ENCODE results near the gene NEURL4.

Gene NEURL4

DNA sequence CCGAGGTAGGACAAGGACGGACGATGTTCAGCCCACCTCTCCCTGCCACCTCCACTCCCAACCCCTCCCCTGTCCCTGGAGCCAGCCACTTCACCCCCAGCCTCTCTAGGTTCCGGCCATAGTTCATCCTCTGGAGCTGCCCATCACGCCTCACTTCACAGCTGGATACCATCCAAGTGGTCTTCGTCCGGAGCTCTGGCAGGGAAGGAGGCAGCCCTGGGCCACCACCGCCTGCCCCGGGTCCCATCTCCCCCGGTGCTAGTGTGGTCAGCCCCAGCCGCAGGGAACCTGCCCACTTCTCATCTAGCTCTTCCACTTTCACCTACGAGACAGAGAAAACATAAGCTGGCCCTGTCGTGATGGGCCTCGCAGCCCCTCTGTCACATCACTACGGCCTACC is 7.7 kb downstream of the NEURL4 start:
- DNase-seq = no peak

DNA sequence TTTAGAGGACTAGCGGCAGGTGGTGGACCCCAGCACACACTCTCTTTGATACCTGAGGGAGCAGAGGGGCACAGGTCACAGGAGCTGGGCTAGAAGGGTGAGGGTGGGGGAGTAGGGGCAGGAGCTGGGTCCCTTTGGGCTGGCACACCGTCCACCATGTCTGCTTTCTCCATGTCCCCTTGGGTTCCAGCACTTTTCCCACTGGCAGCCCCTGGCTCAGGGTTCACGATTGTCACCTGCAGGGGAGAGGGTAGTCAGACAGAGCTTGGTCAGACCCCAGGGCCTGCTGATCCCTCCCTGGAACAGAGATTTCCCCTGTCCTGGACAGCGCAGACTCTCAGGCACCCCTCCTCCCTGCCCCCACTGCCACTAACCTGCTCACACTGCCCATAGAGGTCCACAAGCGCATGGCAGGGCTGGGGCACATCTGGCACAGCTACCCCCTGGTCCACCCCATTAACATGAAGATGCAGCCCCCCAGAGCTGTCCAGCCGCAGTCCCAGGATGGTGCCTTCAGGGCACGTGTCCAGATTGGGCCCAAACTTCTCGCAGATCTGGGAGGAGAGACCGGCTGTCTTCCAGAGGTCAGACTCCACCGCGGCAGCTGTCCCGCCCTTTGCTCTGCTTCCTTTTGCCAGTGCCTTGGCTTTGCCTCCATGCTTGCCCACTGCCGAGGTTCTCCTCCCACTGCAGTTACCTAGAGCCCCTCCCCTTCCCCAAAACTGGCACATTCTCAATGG is 10.8 kb downstream of the NEURL4 start:
- no peak for DNase-seq

DNA sequence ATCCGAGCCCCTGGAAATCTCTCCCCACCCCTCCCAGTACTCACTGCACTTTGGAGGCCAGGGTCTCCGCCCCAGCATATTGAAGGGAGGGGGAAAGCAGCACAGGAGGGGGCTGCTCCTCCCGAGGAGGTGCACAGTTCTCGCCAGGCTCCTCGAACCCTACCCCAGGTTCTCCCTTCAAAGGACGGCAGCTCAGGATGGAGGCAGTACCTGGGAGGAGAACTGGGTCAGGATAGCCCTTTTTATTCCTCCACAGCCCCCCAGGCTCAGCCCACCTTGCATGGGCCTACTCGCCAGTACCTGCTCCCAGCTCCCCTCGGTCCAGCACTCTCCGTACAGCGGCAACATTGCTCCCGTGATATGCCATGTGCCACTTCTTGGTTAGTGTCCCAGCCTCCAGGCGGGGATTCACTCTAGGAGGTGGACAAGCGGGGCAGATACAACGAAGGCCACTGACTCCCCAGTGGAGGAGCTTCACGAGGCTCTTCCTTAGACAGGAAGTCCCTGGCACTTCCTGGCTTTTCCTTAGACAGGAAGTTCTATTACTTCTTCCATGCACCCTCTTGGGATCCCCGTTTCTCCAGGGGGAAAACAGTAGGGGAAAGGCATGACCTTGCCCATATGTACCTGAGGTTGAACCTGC is 11.9 kb downstream of the NEURL4 start:
- DNase-seq = no peak

DNA sequence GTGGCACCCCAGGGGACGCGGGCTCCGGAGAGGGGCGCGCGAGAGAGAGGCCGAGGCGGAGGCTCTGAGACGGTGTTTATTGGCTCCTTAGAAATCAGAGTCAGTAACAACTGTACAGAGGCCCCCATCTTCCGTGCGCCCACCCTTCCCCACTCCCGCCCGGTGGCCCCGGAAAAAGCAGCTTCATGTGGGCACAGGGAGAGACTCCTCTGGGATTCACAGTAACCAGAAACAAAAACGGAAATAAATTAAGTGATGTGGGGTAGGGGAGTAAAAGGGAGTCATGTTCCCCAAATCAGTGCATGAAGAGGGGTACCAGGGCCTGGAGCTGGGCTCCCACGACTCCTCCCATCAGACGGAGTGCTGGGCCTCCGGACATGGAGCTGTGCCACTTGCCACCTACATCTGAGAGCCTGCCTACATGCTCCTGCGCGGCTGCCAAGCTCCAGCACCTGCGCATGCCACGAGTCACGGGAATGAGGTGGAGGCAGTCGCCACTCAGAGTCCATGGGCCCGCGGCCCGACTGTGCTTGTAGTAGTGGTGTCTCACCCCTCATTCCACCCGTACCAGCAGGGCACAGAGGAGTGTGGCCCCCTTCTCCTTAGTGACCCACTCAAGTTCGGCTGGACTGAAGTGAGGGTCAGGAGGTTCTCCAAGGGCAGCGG is 13.4 kb downstream of the NEURL4 start:
- no peak for DNase-seq

DNA sequence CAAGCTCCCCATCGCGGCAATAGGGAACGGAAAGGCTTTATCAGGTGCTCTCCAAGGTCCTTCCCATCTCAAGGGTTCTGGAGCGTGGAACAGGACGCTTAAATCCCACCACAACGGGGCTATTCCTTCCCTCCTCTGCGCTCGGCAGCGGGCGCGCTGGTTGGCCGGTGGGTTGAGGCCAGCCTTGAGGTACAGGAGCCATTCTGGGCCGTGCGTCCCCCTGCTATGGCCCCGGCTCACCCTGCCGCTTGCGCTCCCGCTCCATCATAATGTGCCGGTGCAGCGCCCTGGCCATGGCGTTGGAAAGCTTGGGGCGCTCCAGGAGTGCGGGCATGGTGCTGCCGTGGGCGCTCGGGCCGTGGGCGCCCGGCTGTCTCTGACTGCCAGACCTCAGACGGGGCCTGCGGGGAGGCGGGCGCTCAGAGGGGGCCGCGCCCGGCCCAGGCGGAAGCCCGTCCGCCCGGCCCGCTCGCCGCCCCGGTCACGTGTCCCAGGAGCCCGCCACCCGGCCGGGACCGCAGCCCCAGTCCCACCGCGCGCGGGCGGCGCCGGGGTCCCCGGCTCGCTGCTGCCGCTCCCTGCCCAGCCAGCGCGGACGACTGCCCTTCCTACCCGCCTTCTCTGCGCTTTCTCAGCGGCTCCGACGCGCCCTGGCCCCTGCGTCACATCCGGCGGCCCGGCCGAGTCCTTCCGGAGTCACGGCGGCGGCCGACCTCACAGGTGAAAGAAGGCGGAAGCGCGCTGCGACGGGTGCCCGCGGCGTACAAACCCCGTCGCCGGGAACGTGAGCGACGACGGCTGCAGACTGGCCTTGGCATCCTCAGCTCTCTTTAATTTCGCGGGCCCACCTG is 14.2 kb downstream of the NEURL4 start, which contains the start of gene GPS2:
TSS of gene GPS2 (minus strand) at position 642 of the 851 bp plus-strand sequence. CDS start at position 334, 308 bp downstream.
- DNase-seq = peak; percentile 40

DNA sequence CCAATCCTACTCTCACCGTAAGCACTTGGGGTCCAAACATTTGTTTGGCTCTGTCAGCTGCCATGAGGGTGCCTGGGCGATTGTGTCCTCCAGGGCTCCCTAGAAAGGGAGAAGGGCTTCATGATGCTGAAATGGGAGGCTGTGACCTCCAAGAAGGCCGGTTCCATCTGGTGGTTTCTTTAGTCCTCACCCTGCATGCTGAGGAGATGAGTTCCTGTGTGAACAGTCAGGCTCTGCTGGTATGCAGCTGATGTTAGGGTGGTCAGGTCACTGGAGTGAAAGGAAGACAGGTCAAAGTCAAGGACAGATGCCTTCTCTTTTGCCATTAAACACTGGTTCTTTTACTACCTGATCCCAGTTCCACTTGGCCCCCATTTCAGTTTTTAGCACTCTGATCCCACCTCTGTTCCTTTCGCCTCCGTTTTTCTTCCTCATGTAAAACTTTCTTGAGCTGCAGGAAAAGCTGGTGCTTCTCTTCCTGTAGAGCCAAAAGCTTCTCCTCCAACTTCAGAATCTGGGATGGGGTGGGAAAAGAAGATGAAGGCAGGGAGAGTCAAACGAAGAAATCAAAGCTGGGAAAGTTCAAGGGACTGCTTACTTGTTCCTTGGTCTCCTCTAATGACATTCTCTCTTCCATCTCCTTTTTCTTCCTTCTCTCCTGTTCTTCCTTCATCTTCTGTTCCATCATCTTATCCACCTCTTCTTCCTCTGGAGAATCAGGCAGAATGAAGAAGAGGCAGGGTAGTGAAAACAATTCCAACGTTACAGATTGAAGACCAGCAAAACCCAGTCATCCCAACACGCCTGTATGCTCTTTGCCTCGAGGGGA is 15.0 kb downstream of the NEURL4 start:
- peak; percentile 31 for DNase-seq

DNA sequence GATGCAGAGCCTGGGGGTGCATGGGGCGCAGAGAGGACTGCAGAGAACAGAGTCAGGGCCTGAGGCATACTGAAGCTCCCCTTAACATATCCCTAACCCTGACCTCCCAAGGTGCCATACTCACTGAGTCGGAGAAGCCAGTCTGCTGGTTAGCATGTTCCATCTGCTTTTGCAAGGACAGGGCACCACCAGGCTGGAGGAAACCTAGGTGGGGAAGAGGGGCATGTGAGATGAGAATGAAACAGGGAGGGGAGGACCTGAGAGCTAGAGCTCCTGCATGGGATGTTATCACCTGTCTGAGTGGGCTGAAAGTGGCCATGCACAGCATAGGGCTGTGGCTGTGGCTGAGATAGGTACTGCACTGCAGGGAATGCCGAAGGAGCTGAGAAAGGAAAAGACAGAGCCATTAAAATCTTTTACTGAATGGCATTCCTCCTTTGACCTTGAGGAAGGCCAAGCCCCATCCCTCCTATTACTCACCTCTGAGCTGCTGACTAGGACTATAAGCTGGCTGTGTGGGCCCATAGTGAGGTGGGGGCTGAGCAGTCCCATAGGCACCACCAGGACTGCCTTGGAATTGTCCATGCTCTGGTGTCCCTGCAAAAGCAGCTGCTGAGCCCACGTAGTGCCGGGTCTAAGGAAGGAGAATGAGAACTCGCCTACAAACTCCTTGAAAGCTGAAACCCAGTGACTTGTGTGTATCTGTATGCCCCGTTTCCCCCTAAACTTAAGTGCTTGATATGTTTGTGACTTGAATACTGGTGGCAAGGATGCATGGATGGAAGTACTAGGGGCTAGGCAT is 15.8 kb downstream of the NEURL4 start:
- DNase-seq = peak; percentile 7

DNA sequence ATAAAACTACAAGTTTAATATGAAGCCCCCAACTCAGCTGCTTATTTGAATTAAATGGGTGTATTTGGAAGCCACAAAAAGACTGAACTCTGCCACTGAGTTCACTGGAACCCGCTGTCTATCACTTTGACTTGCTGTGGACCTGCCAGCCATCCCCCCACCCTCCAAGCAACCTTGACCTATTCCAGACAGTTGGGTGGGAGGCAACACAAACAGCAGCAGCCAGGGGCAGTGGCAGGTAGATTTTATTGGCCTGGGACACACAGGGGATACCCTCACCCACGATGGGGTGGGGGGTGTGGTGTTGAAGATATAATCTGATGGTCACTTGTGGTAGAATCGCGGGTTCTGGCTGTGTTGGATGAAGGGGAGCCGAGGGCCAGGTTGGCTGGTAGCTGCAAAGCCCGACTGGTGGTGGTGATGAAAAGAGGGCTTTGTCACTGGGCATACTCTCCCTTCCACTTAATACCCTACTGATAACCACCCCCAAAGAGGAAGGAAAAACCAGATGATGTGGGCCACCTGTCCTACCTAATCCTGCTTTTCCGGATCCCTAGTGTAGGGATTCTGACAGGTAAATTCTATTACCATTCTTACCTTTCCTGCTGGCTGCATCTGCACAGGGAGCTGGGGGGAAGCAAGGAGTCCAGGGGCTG is 16.6 kb downstream of the NEURL4 start:
- no peak for DNase-seq

DNA sequence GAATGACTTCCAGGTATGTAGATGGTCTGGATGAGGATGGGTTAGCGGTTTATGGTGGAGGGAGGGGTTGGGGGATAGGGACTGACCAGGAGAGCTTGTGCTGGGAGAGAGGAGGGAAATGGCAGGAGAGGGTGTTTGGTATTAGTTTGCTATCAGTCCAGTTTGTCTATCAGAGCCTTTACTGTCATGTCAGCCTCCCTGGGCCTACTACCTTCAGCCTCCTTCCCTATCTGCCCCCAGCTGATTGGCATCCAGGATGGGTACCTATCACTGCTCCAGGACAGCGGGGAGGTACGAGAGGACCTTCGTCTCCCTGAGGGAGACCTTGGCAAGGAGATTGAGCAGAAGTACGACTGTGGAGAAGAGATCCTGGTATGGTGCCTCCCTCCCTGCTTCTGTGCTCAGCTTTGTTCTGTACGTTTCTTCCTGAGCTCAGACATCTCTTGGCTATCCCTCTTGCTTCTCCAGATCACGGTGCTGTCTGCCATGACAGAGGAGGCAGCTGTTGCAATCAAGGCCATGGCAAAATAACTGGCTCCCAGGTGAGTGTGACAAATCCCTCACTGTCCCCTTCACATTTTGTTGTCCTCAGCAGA is 17.9 kb downstream of the NEURL4 start:
- DNase-seq = no peak

DNA sequence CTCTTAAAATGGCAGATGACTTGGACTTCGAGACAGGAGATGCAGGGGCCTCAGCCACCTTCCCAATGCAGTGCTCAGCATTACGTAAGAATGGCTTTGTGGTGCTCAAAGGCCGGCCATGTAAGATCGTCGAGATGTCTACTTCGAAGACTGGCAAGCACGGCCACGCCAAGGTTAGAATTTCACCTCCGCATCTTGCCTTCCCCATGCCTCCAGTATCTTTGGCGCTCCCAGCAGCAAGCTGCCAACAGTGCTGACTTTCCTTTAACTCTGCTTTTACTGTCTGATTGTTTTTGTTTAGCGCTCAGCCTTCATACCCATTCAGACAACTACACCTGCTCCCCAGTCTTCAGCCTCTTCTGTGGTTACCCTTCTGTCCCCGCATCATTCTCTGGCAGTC is 19.5 kb downstream of the NEURL4 start:
- no peak for DNase-seq

DNA sequence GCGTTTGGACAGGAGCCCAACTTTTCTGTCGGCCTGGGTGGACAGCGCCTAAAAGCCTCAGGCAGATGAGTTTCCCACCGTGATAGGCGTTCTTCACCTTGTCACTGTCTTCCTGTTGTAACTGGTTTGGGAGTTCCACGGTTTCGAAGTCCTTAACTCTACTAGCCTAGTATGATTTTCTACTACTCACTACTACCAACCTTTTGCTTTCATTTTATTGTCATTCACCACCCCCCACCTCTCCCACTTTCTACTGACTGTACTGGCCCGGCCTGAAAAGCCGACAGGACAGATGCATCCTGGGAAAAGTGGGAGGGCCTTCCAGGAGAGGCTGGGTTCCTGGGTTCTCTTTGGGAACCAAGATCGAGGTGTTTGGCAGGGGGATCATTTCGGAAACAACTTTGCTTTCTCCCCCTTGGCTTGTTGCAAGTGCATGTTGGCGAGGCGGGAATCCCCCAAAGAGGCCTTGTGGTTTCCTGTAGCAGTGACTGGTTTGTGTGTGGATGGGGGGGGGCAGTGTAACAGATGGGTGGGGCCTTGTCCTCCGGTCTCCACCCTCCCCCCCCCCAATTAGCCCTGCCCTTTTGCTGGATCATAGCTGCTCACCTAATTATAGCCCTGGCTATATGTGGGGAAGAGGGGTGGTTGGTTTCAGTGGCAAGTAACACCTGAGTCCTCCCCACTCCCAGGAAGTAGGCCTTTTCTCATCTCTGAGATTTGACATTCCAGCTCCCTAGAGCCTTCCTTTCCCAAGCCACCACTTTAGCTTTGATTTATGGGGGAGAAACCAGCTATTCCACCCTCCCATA is 20.3 kb downstream of the NEURL4 start:
- peak; percentile 75 for DNase-seq

DNA sequence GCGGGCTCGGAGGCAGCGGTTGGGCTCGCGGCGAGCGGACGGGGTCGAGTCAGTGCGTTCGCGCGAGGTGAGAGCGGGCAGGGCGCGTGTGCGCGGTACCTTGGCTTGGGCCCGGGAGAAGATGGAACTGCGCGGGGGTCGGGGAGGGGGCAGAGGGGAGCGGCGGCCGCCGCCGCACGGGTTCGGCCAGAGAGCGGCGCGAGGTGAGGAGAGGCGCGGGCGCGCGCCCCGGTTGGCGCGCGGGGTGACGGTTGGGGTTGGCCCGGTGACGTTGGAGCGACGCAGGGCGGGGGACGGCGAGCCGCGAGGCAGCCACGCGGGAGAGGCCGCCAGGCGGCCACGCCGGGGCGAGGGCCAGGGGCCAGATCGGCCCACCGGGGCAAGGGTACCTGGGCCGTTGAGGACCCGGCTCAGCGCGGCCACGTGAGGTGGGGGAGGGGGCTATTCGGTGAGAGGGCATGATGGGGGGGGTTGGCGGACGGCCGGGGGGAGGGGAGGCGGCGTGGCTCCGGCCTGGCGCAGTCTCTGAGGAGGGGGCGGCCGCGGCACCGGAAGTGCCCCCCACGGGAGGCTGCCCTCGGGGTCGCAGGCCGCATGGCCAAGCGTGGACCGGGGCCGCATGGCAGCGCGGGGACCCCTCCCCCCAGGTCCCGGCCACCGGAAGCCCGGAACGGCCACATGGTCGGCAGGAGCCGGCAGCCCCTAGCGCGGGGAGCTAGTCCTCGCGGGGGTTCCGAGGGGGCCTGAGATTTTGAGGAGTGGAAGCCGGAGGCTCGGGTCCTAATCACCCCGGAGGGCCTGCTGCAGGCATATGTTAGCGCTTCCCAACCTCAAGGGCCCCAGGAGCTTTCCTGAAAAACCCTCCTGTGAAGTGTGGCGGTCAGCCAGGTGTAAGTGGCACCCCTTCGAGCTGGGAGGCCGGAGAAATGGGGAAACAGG is 21.2 kb downstream of the NEURL4 start:
- DNase-seq = peak; percentile 13

DNA sequence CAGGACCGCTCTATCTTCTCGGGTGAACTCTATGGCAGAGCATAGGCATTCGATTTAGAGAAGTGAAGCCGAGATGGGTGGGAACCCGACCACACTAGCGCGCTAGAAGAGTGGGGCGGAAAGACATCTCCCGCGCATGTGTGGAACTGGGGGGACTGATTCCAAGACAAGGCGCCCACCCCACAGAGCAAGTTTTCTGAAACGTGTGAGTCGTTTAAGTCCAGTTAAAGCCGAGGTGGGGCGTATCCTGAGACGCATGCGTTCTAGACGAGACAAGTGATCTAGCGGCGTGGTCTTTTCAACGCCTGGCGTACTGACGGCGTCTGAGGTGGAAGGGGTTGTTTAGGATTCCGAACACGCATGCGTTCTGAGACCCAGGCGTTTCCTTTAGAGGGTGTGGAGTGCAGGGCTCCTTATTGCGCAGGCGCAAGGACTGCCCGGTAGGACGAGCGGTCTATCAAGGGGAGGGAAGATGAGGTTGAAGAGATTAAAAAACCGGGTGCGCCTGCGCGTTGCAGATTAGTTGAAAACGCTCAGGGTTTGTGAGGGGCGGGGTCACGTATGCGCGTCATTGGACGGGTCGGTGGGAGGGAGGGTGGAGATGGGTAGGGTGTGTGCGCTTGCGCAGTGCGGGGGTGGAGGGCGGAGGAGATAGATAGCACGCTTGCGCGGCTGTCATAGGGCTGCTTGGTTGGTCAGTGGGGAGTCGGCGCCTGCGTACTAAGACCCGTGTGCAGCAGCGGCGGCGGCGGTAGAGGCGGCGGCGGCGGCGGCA is 22.0 kb downstream of the NEURL4 start, which contains the start of gene EIF5A:
TSS of gene EIF5A (plus strand) at position 718 of the 775 bp plus-strand sequence. CDS start 2,008 bp downstream, outside the sequence.
- peak; percentile 100 for DNase-seq

DNA sequence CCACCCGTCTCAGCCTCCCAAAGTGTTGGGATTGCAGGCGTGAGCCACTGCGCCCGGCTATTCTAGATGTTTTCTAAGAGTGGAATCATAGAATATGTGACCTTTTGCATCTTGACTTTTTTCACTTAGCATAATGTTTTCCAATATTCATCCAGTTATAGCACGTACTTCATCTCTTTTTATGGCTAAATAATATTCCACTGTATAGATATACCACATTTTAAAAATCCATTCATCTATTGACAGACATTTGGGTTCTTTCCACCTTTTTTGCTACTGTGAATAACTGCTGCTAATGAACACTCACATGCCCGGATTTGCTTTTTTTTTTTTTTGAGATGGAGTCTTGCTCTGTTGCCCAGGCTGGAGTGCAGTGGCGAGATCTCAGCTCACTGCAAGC is 25.0 kb downstream of the NEURL4 start:
- DNase-seq = no peak

DNA sequence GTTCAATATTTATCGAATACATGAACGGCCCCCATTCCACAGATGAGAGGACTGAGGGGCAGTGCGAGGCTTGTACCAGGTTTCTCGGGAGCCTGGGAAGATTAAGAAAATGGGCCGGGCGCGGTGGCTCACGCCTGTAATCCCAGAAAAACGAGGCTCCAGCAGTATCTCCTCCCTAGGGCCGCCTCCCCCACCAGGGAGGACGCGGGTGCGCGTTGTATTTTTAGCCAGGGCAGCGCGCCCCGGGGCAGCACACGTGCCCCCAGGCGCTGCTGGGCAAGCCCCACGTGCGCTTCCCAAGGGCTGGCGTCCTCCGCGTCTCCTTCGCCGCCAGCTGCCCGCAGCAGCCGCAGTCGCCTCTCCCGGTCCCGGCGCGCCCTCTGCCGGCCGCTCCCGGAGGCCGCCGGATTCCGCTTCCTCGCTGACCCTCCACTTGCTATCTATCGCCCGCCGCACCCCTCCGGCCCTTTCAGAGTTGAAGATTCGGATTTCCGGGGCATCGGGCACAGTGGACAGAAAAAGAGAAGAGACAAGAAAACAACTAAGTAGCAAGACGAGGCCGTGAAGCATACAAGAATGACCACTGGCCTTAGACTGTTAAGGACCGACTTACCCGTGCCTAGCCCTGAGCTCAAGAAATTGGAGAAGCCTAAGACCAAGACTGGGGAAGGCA is 32.8 kb downstream of the NEURL4 start:
- peak; percentile 24 for DNase-seq
